T-cell (primary cell): ENCODE measurements around the gene ELAPOR2. TPM values are rescaled to one million over a fixed set of nuclear protein-coding genes. Genes with fewer than 3 reads are reported as not detected.

ENCODE experiments used
- ATAC-seq, 4 experiments: fragments of 200-7000 bp in 3 of 4; fragments of 150-1000 bp in 1 of 4; cut with Tn5 transposase; replicated peaks in 1 of 4; 1 replicate in 3 of 4; 2 replicates in 1 of 4; pipeline ENCODE4 v1.10.0; 2021; ENCODE audit warnings: moderate library complexity in 3 of 4, mild to moderate bottlenecking in 2 of 4, moderate number of reproducible peaks in 1 of 4
- CTCF ChIA-PET, 2 donors: fragments of 300-600 bp; sonication (Branson Sonifier 250); formaldehyde crosslinking; loops; one replicate each; lab custom pipeline; 2022; ENCODE audit warnings: antibody characterized with exemption in 2 of 2; lab: Charles Lee
- POLR2A ChIA-PET, 2 donors: fragments of 300-600 bp; sonication (Branson Sonifier 250); formaldehyde crosslinking; loops; one replicate each; lab custom pipeline; 2022; ENCODE audit warnings: antibody characterized with exemption in 2 of 2; lab: Charles Lee
- DNase-seq, 35 experiments: peaks; one replicate each; pipeline versions ENCODE4 v3.0.0 to v3.0.0-alpha.2; 2013 to 2023
- H3K27ac ChIP-seq: one replicate; pipeline ENCODE4 v1.5.1; 2013; ENCODE audit warnings: low read length
- H3K27me3 ChIP-seq, 2 experiments: replicated peaks in 1 of 2; 1 replicate in 1 of 2; 2 replicates in 1 of 2; pipeline versions ENCODE4 v1.6.1 to v1.7.0; 2013; ENCODE audit warnings: low read length in 1 of 2, mixed read lengths in 1 of 2; ENCODE audit not compliant: control insufficient read depth in 2 of 2, insufficient read depth in 2 of 2; ENCODE audit errors: extremely low read depth in 1 of 2
- H3K36me3 ChIP-seq, 2 donors: 1 replicate in 1 of 2; 2 replicates in 1 of 2; pipeline versions ENCODE4 v1.6.1 to v1.7.0; 2013; ENCODE audit warnings: low read length in 1 of 2; ENCODE audit not compliant: control insufficient read depth in 2 of 2, insufficient read depth in 1 of 2; ENCODE audit errors: extremely low read depth in 1 of 2
- H3K4me1 ChIP-seq, 2 experiments: 1 replicate in 1 of 2; 2 replicates in 1 of 2; pipeline versions ENCODE4 v1.6.1 to v1.7.0; 2013; ENCODE audit warnings: low read length in 2 of 2, mixed read lengths in 1 of 2; ENCODE audit not compliant: insufficient read depth in 2 of 2, control insufficient read depth in 1 of 2; ENCODE audit errors: extremely low read depth in 1 of 2
- H3K4me3 ChIP-seq, 2 donors: 1 replicate in 1 of 2; 2 replicates in 1 of 2; pipeline versions ENCODE4 v1.5.1 to v1.7.0; 2013; ENCODE audit warnings: mild to moderate bottlenecking in 2 of 2, low read length in 1 of 2, moderate library complexity in 1 of 2; ENCODE audit not compliant: control insufficient read depth in 1 of 2; ENCODE audit errors: extremely low read depth in 1 of 2
- H3K9me3 ChIP-seq: 2 replicates; pipeline ENCODE4 v1.7.0; 2013
- H3K27ac Mint-ChIP-seq, 2 donors: one replicate each; pipeline ENCODE4 v1.8.0; 2020 to 2021; ENCODE audit warnings: mild to moderate bottlenecking in 2 of 2, mixed read lengths in 2 of 2
- H3K27me3 Mint-ChIP-seq, 2 donors: one replicate each; pipeline ENCODE4 v1.8.0; 2021 to 2022; ENCODE audit warnings: mixed read lengths in 2 of 2
- H3K36me3 Mint-ChIP-seq: one replicate; pipeline ENCODE4 v1.8.0; 2021; ENCODE audit warnings: mixed read lengths
- H3K4me1 Mint-ChIP-seq, 3 donors: one replicate each; pipeline ENCODE4 v1.8.0; 2020 to 2022; ENCODE audit warnings: mixed read lengths in 3 of 3, mild to moderate bottlenecking in 1 of 3
- H3K4me3 Mint-ChIP-seq, 3 donors: one replicate each; pipeline ENCODE4 v1.8.0; 2020 to 2022; ENCODE audit warnings: mild to moderate bottlenecking in 3 of 3, mixed read lengths in 3 of 3, moderate library complexity in 3 of 3
- H3K9me3 Mint-ChIP-seq, 3 donors: one replicate each; pipeline ENCODE4 v1.8.0; 2020 to 2022; ENCODE audit warnings: mixed read lengths in 3 of 3
- WGBS: methylation state at CpG from one replicate; pipeline ENCODE4 v1.1.5; 2013; ENCODE audit warnings: missing lambda C conversion rate; ENCODE audit not compliant: insufficient coverage; 5-methylcytosine and 5-hydroxymethylcytosine counted together
- total RNA-seq, 35 experiments: library from RNA in 6 of 35; stranded (reverse) in 6 of 35; fragments of 120-200 nt in 1 of 35; gene quantifications; one replicate each; pipeline versions ENCODE4 v1.2.1 to v1.2.4 and lab custom pipeline; 2013 to 2026

The ELAPOR2 gene
- total RNA-seq, 5 donors from 2014 or later (not counting 1 experiment from before 2014, with no cell fraction given) = 3.8 to 15.9 (median 10.8) TPM

GRCh38 chr7:87032604-87033339 is 26.7 kb downstream of the ELAPOR2 start:
- no peak for ATAC-seq

GRCh38 chr7:87029078-87029477 is 30.4 kb downstream of the ELAPOR2 start:
- ChIA-PET POLR2A (interaction anchor here in 1 of 2 donors (0.6 kb wide), 1 partner anchor 846 kb away, joined by 8 read pairs; no protein-coding TSS in a partner anchor), CTCF (interaction anchor here in 1 of 2 donors (0.6 kb wide), 1 partner anchor 16 kb away, joined by 3 read pairs; no protein-coding TSS in a partner anchor)

More at GRCh38 chr7:87032604-87033339, 26.7 kb downstream of the ELAPOR2 start:
- no peaks in the 10 kb centered on the region for H3K9me3 ChIP-seq
- ChIA-PET POLR2A (no interaction called here), CTCF (interaction anchor here (0.6 to 1.4 kb wide), 4 partner anchors 12 to 68 kb away, joined by 3 to 11 read pairs (median 3); partner anchors contain the start of gene ELAPOR2 (in 1 of the 2))
- Mint-ChIP-seq H3K27me3 (peaks cover 0 to 16% of the 10 kb centered on the region in 2 donors), H3K4me1 (peaks cover 0 to 10% (median 10%) of the 10 kb centered on the region in 3 donors), H3K4me3 (no peak overlapping the region), H3K36me3 (no peaks in the 10 kb centered on the region), H3K27ac (no peak overlapping the region), H3K9me3 (peaks cover 0 to 12% (median 5%) of the 10 kb centered on the region in 3 donors)
- H3K27me3 ChIP-seq = no peaks in the 10 kb centered on the region
- no peak for DNase-seq
- no peak overlapping the region for H3K27ac ChIP-seq
- H3K4me1 ChIP-seq = peaks cover 0 to 2% of the 10 kb centered on the region in 2 experiments
- 69% methylated on average over 2 of the region's 4 CpGs for WGBS
- H3K36me3 ChIP-seq = no peaks in the 10 kb centered on the region
- H3K4me3 ChIP-seq = no peak overlapping the region

GRCh38 chr7:87028636-87029035 is 30.8 kb downstream of the ELAPOR2 start:
- no peak overlapping the region for H3K4me3 ChIP-seq
- peaks cover 0 to 4% of the 10 kb centered on the region in 2 donors for H3K27me3 Mint-ChIP-seq
- no peak overlapping the region for H3K27ac Mint-ChIP-seq
- no peak overlapping the region for H3K27ac ChIP-seq
- H3K4me1 ChIP-seq = peaks cover 0 to 2% of the 10 kb centered on the region in 2 experiments
- peaks cover 0 to 7% (median 6%) of the 10 kb centered on the region in 3 donors for H3K4me1 Mint-ChIP-seq
- DNase-seq (peak in 1 of 35 experiments; percentile 7), ATAC-seq (peak in 1 of 4 experiments; percentile 70)
- ChIA-PET POLR2A (no interaction called here), CTCF (interaction anchor here in 1 of 2 donors (0.6 kb wide), 1 partner anchor 15 kb away, joined by 3 read pairs; no protein-coding TSS in a partner anchor)
- H3K9me3 Mint-ChIP-seq = peaks cover 0 to 12% (median 5%) of the 10 kb centered on the region in 3 donors
- H3K36me3 Mint-ChIP-seq = peaks cover 2% of the 10 kb centered on the region
- 25% methylated on average over 1 of the region's 1 CpG for WGBS
- no peaks in the 10 kb centered on the region for H3K36me3 ChIP-seq
- no peaks in the 10 kb centered on the region for H3K9me3 ChIP-seq
- H3K4me3 Mint-ChIP-seq = no peak overlapping the region
- no peaks in the 10 kb centered on the region for H3K27me3 ChIP-seq

More at GRCh38 chr7:87029078-87029477, 30.4 kb downstream of the ELAPOR2 start:
- DNase-seq (no peak), ATAC-seq (no peak)
- Histone ChIP-seq H3K9me3 (no peaks in the 10 kb centered on the region), H3K36me3 (no peaks in the 10 kb centered on the region), H3K4me3 (no peak overlapping the region), H3K27ac (no peak overlapping the region), H3K27me3 (no peaks in the 10 kb centered on the region), H3K4me1 (peaks cover 0 to 2% of the 10 kb centered on the region in 2 experiments)
- H3K27ac Mint-ChIP-seq = no peak overlapping the region
- peaks cover 0 to 7% (median 6%) of the 10 kb centered on the region in 3 donors for H3K4me1 Mint-ChIP-seq
- WGBS = no CpG with 5 or more reads among the region's 1 CpG
- peaks cover 0 to 4% of the 10 kb centered on the region in 2 donors for H3K27me3 Mint-ChIP-seq
- H3K36me3 Mint-ChIP-seq = peaks cover 2% of the 10 kb centered on the region
- H3K9me3 Mint-ChIP-seq = peaks cover 0 to 12% (median 5%) of the 10 kb centered on the region in 3 donors
- no peak overlapping the region for H3K4me3 Mint-ChIP-seq

DNA sequence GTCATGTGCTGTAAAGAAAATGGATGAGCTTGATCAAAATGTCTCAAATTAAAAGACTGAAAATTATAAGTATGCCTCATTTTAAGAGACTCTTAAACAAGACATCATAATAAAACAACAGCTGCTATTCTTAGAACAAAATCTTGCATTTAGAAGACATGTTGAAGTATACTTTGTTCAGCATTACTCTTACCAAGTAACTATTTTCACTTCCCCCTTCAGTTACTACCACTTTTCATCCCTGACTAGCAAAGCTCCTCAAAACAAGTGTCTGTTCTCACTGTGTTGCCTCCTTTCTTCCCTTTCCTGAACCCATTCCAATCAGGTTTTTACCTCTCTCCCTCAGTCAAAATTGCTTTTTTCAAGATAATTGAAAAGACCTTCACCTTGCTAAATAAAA is 31.6 kb downstream of the ELAPOR2 start:
- ChIA-PET POLR2A (no interaction called here), CTCF (interaction anchor here in 1 of 2 donors (0.9 kb wide), 1 partner anchor 10 kb away, joined by 3 read pairs; no protein-coding TSS in a partner anchor)
- no peak for DNase-seq
- no peak for ATAC-seq
- Mint-ChIP-seq H3K4me1 (peaks cover 0 to 7% (median 5%) of the 10 kb centered on the region in 3 donors), H3K27ac (no peak overlapping the region), H3K9me3 (peaks cover 0 to 12% (median 5%) of the 10 kb centered on the region in 3 donors), H3K36me3 (peaks cover 2% of the 10 kb centered on the region), H3K4me3 (no peak overlapping the region), H3K27me3 (peaks cover 0 to 4% of the 10 kb centered on the region in 2 donors)
- Histone ChIP-seq H3K9me3 (no peaks in the 10 kb centered on the region), H3K4me3 (no peak overlapping the region), H3K27me3 (no peaks in the 10 kb centered on the region), H3K4me1 (peaks cover 0 to 2% of the 10 kb centered on the region in 2 experiments), H3K27ac (no peak overlapping the region), H3K36me3 (no peaks in the 10 kb centered on the region)

GRCh38 chr7:87021285-87021684 is 38.2 kb downstream of the ELAPOR2 start:
- peaks cover 2% of the 10 kb centered on the region for H3K36me3 Mint-ChIP-seq
- ChIA-PET CTCF (interaction anchor here in 1 of 2 donors (0.7 to 1.2 kb wide), 2 partner anchors 12 to 38 kb away, joined by 3 read pairs; partner anchors contain the start of gene ELAPOR2), POLR2A (interaction anchor here in 1 of 2 donors (0.5 kb wide), 1 partner anchor 16 kb away, joined by 6 read pairs; no protein-coding TSS in a partner anchor)
- no peak for DNase-seq
- no peaks in the 10 kb centered on the region for H3K4me1 ChIP-seq
- H3K27me3 ChIP-seq = no peaks in the 10 kb centered on the region
- H3K27me3 Mint-ChIP-seq = peaks cover 0 to 4% of the 10 kb centered on the region in 2 donors
- no peak overlapping the region for H3K4me3 ChIP-seq
- H3K9me3 ChIP-seq = no peaks in the 10 kb centered on the region
- H3K4me1 Mint-ChIP-seq = peaks cover 0 to 3% (median 0%) of the 10 kb centered on the region in 3 donors
- H3K9me3 Mint-ChIP-seq = no peaks in the 10 kb centered on the region
- H3K27ac ChIP-seq = no peak overlapping the region
- H3K27ac Mint-ChIP-seq = no peak overlapping the region
- WGBS = no CpG with 5 or more reads among the region's 2 CpGs
- no peak for ATAC-seq
- H3K36me3 ChIP-seq = no peaks in the 10 kb centered on the region
- H3K4me3 Mint-ChIP-seq = no peak overlapping the region

DNA sequence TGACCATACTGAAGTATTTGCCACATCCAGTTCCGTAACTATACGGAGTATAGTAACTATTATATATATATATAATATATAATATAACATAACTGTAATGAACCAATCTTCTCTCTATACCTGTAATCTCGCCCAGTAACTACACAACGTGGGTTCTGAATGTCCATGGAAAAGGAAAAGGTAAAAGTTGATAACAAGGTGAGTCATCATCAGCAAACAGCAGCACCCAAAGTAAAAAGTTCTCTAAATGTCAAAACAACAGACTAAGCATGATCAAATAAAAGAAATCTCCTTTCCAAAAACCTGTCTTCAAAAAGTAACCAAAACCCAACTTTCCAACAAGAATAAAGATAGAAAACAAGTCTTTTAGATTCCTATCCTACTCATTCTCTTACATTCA is 42.8 kb downstream of the ELAPOR2 start:
- Histone ChIP-seq H3K4me3 (no peak overlapping the region), H3K9me3 (no peaks in the 10 kb centered on the region), H3K36me3 (no peaks in the 10 kb centered on the region), H3K4me1 (no peaks in the 10 kb centered on the region), H3K27me3 (no peaks in the 10 kb centered on the region), H3K27ac (no peak overlapping the region)
- DNase-seq = no peak
- Mint-ChIP-seq H3K36me3 (no peaks in the 10 kb centered on the region), H3K27me3 (peaks cover 3 to 4% of the 10 kb centered on the region in 2 donors), H3K4me1 (peaks cover 0 to 9% (median 8%) of the 10 kb centered on the region in 3 donors), H3K9me3 (no peaks in the 10 kb centered on the region), H3K27ac (no peak overlapping the region), H3K4me3 (no peak overlapping the region)
- ChIA-PET CTCF (no interaction called here), POLR2A (no interaction called here)
- no CpG with 5 or more reads among the region's 4 CpGs for WGBS
- no peak for ATAC-seq
